ENCODE data around the gene MPV17L2. TPM values are rescaled to one million over a fixed set of nuclear protein-coding genes. Genes with fewer than 3 reads are reported as not detected.
A peak's percentile ranks its signal among the peaks of the same experiment; 100 is the strongest.

The MPV17L2 gene
- total RNA-seq, 4 donors from 2014 or later, result 14.5 to 67.6 (median 21.2) TPM

- intact Hi-C loops (cut with DNase I), result no loop called here
- WGBS, result 76% methylated on average over 6 of the region's 6 CpGs
- TF ChIP-seq, protein P1, sequence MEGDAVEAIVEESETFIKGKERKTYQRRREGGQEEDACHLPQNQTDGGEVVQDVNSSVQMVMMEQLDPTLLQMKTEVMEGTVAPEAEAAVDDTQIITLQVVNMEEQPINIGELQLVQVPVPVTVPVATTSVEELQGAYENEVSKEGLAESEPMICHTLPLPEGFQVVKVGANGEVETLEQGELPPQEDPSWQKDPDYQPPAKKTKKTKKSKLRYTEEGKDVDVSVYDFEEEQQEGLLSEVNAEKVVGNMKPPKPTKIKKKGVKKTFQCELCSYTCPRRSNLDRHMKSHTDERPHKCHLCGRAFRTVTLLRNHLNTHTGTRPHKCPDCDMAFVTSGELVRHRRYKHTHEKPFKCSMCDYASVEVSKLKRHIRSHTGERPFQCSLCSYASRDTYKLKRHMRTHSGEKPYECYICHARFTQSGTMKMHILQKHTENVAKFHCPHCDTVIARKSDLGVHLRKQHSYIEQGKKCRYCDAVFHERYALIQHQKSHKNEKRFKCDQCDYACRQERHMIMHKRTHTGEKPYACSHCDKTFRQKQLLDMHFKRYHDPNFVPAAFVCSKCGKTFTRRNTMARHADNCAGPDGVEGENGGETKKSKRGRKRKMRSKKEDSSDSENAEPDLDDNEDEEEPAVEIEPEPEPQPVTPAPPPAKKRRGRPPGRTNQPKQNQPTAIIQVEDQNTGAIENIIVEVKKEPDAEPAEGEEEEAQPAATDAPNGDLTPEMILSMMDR (IDR thresholded peaks at IDR 0.05), result no peak
- TF ChIP-seq EP300 (IDR thresholded peaks at IDR 0.05) (no peak), POLR2AphosphoS5 (IDR thresholded peaks at IDR 0.05) (no peak), POLR2A (IDR thresholded peaks at IDR 0.05; ENCODE audit: low read depth) (no peak)
- Histone ChIP-seq H3K36me3 (peaks cover 14 to 60% (median 48%) of the 10 kb centered on the region in 4 donors), H3K4me3 (no peak overlapping the region), H3K27ac (replicated peaks in 1 of 4) (peak overlapping the region in 1 of 4 donors; percentile 90), H3K9me3 (no peaks in the 10 kb centered on the region), H3K27me3 (no peaks in the 10 kb centered on the region), H3K4me1 (peaks cover 18 to 34% (median 31%) of the 10 kb centered on the region in 4 donors)
- no peak for DNase-seq (ENCODE audit: extremely low spot score)
Measured at GRCh38 chr19:18197941-18198340, 4.9 kb downstream of the MPV17L2 start.

GRCh38 chr19:18198374-18198773 lies 5.4 kb downstream of the MPV17L2 start:
- no peak for DNase-seq (ENCODE audit: extremely low spot score)
- Histone ChIP-seq H3K4me3 (no peak overlapping the region), H3K4me1 (peaks cover 22 to 38% (median 35%) of the 10 kb centered on the region in 4 donors), H3K9me3 (no peaks in the 10 kb centered on the region), H3K27me3 (no peaks in the 10 kb centered on the region), H3K36me3 (peaks cover 14 to 60% (median 48%) of the 10 kb centered on the region in 4 donors), H3K27ac (replicated peaks in 1 of 4) (no peak overlapping the region)
- no peak for TF ChIP-seq POLR2AphosphoS5 (IDR thresholded peaks at IDR 0.05)
- TF ChIP-seq, protein P1 (IDR thresholded peaks at IDR 0.05), result no peak
- TF ChIP-seq EP300 (IDR thresholded peaks at IDR 0.05), result no peak
- no peak for TF ChIP-seq POLR2A (IDR thresholded peaks at IDR 0.05; ENCODE audit: low read depth)
- intact Hi-C loops (cut with DNase I), result no loop called here
- 92% methylated on average over 6 of the region's 6 CpGs for WGBS

GRCh38 chr19:18202397-18202777 lies 9.4 kb downstream of the MPV17L2 start:
- no peak for DNase-seq (ENCODE audit: extremely low spot score)
- 83% methylated on average over 24 of the region's 24 CpGs for WGBS
- intact Hi-C loops (cut with DNase I), result loop anchor here (10.0 kb wide), 1 partner anchor 122 kb away; the partner anchor contains the start of gene LSM4
- Histone ChIP-seq H3K4me3 (no peak overlapping the region), H3K4me1 (peaks cover 20 to 33% (median 30%) of the 10 kb centered on the region in 4 donors), H3K36me3 (peaks cover 4 to 38% (median 30%) of the 10 kb centered on the region in 4 donors), H3K27ac (replicated peaks in 1 of 4) (peak overlapping the region in 3 of 4 donors; percentile 32 to 98 (median 92)), H3K9me3 (no peaks in the 10 kb centered on the region), H3K27me3 (no peaks in the 10 kb centered on the region)
- TF ChIP-seq EP300 (IDR thresholded peaks at IDR 0.05), result no peak
- no peak for TF ChIP-seq POLR2A (IDR thresholded peaks at IDR 0.05; ENCODE audit: low read depth)
- no peak for TF ChIP-seq POLR2AphosphoS5 (IDR thresholded peaks at IDR 0.05)
- TF ChIP-seq, protein P1 (IDR thresholded peaks at IDR 0.05), result no peak

GRCh38 chr19:18202778-18203407 lies 9.9 kb downstream of the MPV17L2 start:
- DNase-seq (ENCODE audit: extremely low spot score), result no peak
- no peaks in the 10 kb centered on the region for H3K27me3 ChIP-seq
- TF ChIP-seq, protein P1 (IDR thresholded peaks at IDR 0.05), result peak; percentile 12 to 37 (median 27)
- TF ChIP-seq POLR2A (IDR thresholded peaks at IDR 0.05; ENCODE audit: low read depth), result no peak
- H3K4me1 ChIP-seq, result peaks cover 20 to 34% (median 31%) of the 10 kb centered on the region in 4 donors
- H3K9me3 ChIP-seq, result no peaks in the 10 kb centered on the region
- peak overlapping the region; percentile 69 to 79 (median 75) for H3K4me3 ChIP-seq
- intact Hi-C loops (cut with DNase I), result loop anchor here (10.0 kb wide), 1 partner anchor 122 kb away; the partner anchor contains the start of gene LSM4
- peak overlapping the region; percentile 32 to 98 (median 88) for H3K27ac ChIP-seq (replicated peaks in 1 of 4)
- peaks cover 4 to 35% (median 27%) of the 10 kb centered on the region in 4 donors for H3K36me3 ChIP-seq
- 28% methylated on average over 3 of the region's 32 CpGs for WGBS
